ENCODE results near the gene PLEKHG4B. TPM values are rescaled to one million over a fixed set of nuclear protein-coding genes. Genes with fewer than 3 reads are reported as not detected.
"Not testable (repeated sequence)": the region's sequence is repeated elsewhere in the genome, so short reads cannot be mapped to it uniquely, and the experiment has no call there.

PLEKHG4B gene
- 5.7 and 9.9 TPM in 2 replicates for total RNA-seq (2014; rRNA removed; shearing (Covaris generic))

GRCh38 chr5:91556-92263 lies at the start of gene PLEKHG4B:
TSS of gene PLEKHG4B (plus strand) at chr5:92168. CDS start at chr5:92232, 64 bp downstream.
- DNase-seq (ENCODE audit: low read depth), result peak; percentile 82

- DNase-seq (ENCODE audit: low read depth), result peak; percentile 47
Observed at GRCh38 chr5:42250-42649, 49.7 kb upstream of the PLEKHG4B start.

GRCh38 chr5:48192-48591 lies 43.8 kb upstream of the PLEKHG4B start:
- DNase-seq (ENCODE audit: low read depth), result no peak

GRCh38 chr5:49530-49929 lies 42.4 kb upstream of the PLEKHG4B start:
- not testable (repeated sequence) for DNase-seq (ENCODE audit: low read depth)

- no peak for DNase-seq (ENCODE audit: low read depth)
Observed at GRCh38 chr5:49953-50544, 41.9 kb upstream of the PLEKHG4B start.

- DNase-seq (ENCODE audit: low read depth), result no peak
Observed at GRCh38 chr5:50724-51499, 41.1 kb upstream of the PLEKHG4B start.

GRCh38 chr5:51500-51823 lies 40.5 kb upstream of the PLEKHG4B start:
- no peak for DNase-seq (ENCODE audit: low read depth)

GRCh38 chr5:53381-54174 lies 38.4 kb upstream of the PLEKHG4B start:
- peak; percentile 58 for DNase-seq (ENCODE audit: low read depth)

- DNase-seq (ENCODE audit: low read depth), result no peak
Observed at GRCh38 chr5:54175-54730, 37.7 kb upstream of the PLEKHG4B start.

- DNase-seq (ENCODE audit: low read depth), result no peak
Observed at GRCh38 chr5:54876-55569, 36.9 kb upstream of the PLEKHG4B start.

- peak; percentile 58 for DNase-seq (ENCODE audit: low read depth)
Observed at GRCh38 chr5:56561-57290, 35.2 kb upstream of the PLEKHG4B start.

GRCh38 chr5:60250-60649 lies 31.7 kb upstream of the PLEKHG4B start:
- DNase-seq (ENCODE audit: low read depth), result not testable (repeated sequence)

- no peak for DNase-seq (ENCODE audit: low read depth)
Observed at GRCh38 chr5:70440-70839, 21.5 kb upstream of the PLEKHG4B start.

GRCh38 chr5:72316-73180 lies 19.4 kb upstream of the PLEKHG4B start:
- not testable (repeated sequence) for DNase-seq (ENCODE audit: low read depth)

- DNase-seq (ENCODE audit: low read depth), result not testable (repeated sequence)
Observed at GRCh38 chr5:73181-73447, 18.9 kb upstream of the PLEKHG4B start.

GRCh38 chr5:73768-74502 lies 18.0 kb upstream of the PLEKHG4B start:
- no peak for DNase-seq (ENCODE audit: low read depth)

GRCh38 chr5:74503-75109 lies 17.4 kb upstream of the PLEKHG4B start:
- no peak for DNase-seq (ENCODE audit: low read depth)
